Tibial artery (tissue), 4 donors: ENCODE data around the gene POLR3B.

ENCODE experiments used
- DNase-seq, 2 donors: peaks; one replicate each; pipeline ENCODE4 v3.0.0-alpha.2; 2019
- H3K27ac ChIP-seq, 2 donors: fragments of 200-600 bp; sonication (generic) in 1 of 2; 1 replicate in 1 of 2; 2 replicates in 1 of 2; pipeline ENCODE4 v1.5.1; 2018 to 2019; ENCODE audit warnings: mild to moderate bottlenecking in 1 of 2
- H3K27me3 ChIP-seq, 2 donors: fragments of 200-600 bp; sonication (generic) in 1 of 2; one replicate each; pipeline versions ENCODE4 v1.5.1 to v1.6.0; 2016 to 2019
- H3K36me3 ChIP-seq, 3 donors: fragments of 200-600 bp; sonication (generic) in 2 of 3; one replicate each; pipeline ENCODE4 v1.5.1; 2016 to 2019; ENCODE audit warnings: mild to moderate bottlenecking in 2 of 3
- H3K4me1 ChIP-seq, 4 donors: fragments of 200-600 bp; sonication (generic) in 2 of 4; 1 replicate in 3 of 4; 2 replicates in 1 of 4; pipeline ENCODE4 v1.5.1; 2016 to 2019
- H3K4me3 ChIP-seq, 2 donors: fragments of 200-600 bp; sonication (generic) in 1 of 2; 1 replicate in 1 of 2; 2 replicates in 1 of 2; pipeline ENCODE4 v1.5.1; 2018 to 2019; ENCODE audit warnings: mild to moderate bottlenecking in 2 of 2
- H3K9me3 ChIP-seq, 3 donors: fragments of 200-600 bp; sonication (generic) in 1 of 3; one replicate each; pipeline ENCODE4 v1.5.1; 2016 to 2019
- CTCF ChIP-seq, 2 experiments: fragments of 200-600 bp in 1 of 2; fragments of 450-650 bp in 1 of 2; IDR thresholded peaks; one replicate each; pipeline ENCODE4 v1.5.1; 2017 to 2019; ENCODE audit warnings: antibody characterized with exemption in 2 of 2, mild to moderate bottlenecking in 1 of 2, moderate library complexity in 1 of 2
- intact Hi-C: fragments of 100-400 bp; cut with DNase I; formaldehyde crosslinking; loops from one replicate; pipeline ENCODE4 v1.15.0; 2023; ENCODE audit warnings: low total_unique reads

Gene POLR3B

GRCh38 chr12:106417926-106418910 is 60.7 kb downstream of the POLR3B start:
- no peak overlapping the region for H3K27ac ChIP-seq
- TF ChIP-seq CTCF (IDR thresholded peaks at IDR 0.05) = no peak
- no peak for DNase-seq
- H3K4me1 ChIP-seq = no peaks in the 10 kb centered on the region
- H3K27me3 ChIP-seq = no peaks in the 10 kb centered on the region
- H3K4me3 ChIP-seq = no peak overlapping the region
- H3K9me3 ChIP-seq = no peaks in the 10 kb centered on the region
- peaks cover 0 to 12% (median 0%) of the 10 kb centered on the region in 3 donors for H3K36me3 ChIP-seq
- intact Hi-C loops = no loop called here

GRCh38 chr12:106418970-106419369 is 61.4 kb downstream of the POLR3B start:
- no peak for TF ChIP-seq CTCF (IDR thresholded peaks at IDR 0.05)
- no peaks in the 10 kb centered on the region for H3K9me3 ChIP-seq
- no peak for DNase-seq
- H3K36me3 ChIP-seq = peaks cover 0 to 12% (median 0%) of the 10 kb centered on the region in 3 donors
- no peak overlapping the region for H3K4me3 ChIP-seq
- no peak overlapping the region for H3K27ac ChIP-seq
- intact Hi-C loops = no loop called here
- no peaks in the 10 kb centered on the region for H3K4me1 ChIP-seq
- H3K27me3 ChIP-seq = no peaks in the 10 kb centered on the region

- no peak for TF ChIP-seq CTCF (IDR thresholded peaks at IDR 0.05)
- Histone ChIP-seq H3K27ac (no peak overlapping the region), H3K27me3 (no peaks in the 10 kb centered on the region), H3K4me1 (peaks cover 0 to 5% (median 2%) of the 10 kb centered on the region in 4 donors), H3K4me3 (no peak overlapping the region), H3K36me3 (peaks cover 0 to 3% (median 0%) of the 10 kb centered on the region in 3 donors), H3K9me3 (no peaks in the 10 kb centered on the region)
- intact Hi-C loops = no loop called here
- DNase-seq = no peak
Measured at GRCh38 chr12:106423291-106423690, 65.7 kb downstream of the POLR3B start.

GRCh38 chr12:106425061-106425702 is 67.6 kb downstream of the POLR3B start:
- no peaks in the 10 kb centered on the region for H3K9me3 ChIP-seq
- DNase-seq = no peak
- H3K27me3 ChIP-seq = no peaks in the 10 kb centered on the region
- TF ChIP-seq CTCF (IDR thresholded peaks at IDR 0.05) = no peak
- peaks cover 0 to 3% (median 3%) of the 10 kb centered on the region in 3 donors for H3K36me3 ChIP-seq
- no peak overlapping the region for H3K27ac ChIP-seq
- H3K4me1 ChIP-seq = peaks cover 0 to 14% (median 4%) of the 10 kb centered on the region in 4 donors
- H3K4me3 ChIP-seq = no peak overlapping the region
- intact Hi-C loops = no loop called here

GRCh38 chr12:106427917-106428316 is 70.4 kb downstream of the POLR3B start:
- TF ChIP-seq CTCF (IDR thresholded peaks at IDR 0.05) = no peak
- Histone ChIP-seq H3K36me3 (peaks cover 0 to 17% (median 8%) of the 10 kb centered on the region in 3 donors), H3K4me1 (peaks cover 0 to 14% (median 4%) of the 10 kb centered on the region in 4 donors), H3K27me3 (no peaks in the 10 kb centered on the region), H3K4me3 (no peak overlapping the region), H3K9me3 (no peaks in the 10 kb centered on the region), H3K27ac (no peak overlapping the region)
- DNase-seq = no peak
- intact Hi-C loops = no loop called here
